Measurements from ENCODE around the gene IL17RB.

IL17RB gene

DNA sequence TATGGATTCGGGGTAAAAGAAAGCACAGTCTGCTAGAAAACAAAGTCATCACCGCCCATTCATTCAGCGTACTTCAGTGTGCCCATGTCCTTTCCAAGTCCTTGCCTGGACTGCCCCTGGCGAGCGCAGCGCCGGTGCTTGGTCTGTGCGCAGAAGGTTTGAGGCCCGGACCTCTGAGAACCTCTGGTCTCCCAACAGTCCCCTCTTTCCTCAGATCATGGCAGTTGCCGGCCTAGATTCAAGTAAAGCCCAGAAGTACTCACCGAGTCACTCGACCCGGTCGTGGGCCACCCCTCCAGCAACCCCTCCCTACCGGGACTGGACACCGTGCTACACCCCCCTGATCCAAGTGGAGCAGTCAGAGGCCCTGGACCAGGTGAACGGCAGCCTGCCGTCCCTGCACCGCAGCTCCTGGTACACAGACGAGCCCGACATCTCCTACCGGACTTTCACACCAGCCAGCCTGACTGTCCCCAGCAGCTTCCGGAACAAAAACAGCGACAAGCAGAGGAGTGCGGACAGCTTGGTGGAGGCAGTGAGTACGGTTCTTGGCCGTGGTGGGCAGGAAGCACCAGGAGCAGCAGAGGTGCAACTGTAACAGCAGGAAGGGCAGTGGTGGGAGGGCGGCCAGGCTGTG is 36.5 kb upstream of the IL17RB start:
- DNase-seq (ENCODE audit: low read depth, low spot score): no peak
- H3K4me3 ChIP-seq (ENCODE audit: low read length): no peak overlapping the region

DNA sequence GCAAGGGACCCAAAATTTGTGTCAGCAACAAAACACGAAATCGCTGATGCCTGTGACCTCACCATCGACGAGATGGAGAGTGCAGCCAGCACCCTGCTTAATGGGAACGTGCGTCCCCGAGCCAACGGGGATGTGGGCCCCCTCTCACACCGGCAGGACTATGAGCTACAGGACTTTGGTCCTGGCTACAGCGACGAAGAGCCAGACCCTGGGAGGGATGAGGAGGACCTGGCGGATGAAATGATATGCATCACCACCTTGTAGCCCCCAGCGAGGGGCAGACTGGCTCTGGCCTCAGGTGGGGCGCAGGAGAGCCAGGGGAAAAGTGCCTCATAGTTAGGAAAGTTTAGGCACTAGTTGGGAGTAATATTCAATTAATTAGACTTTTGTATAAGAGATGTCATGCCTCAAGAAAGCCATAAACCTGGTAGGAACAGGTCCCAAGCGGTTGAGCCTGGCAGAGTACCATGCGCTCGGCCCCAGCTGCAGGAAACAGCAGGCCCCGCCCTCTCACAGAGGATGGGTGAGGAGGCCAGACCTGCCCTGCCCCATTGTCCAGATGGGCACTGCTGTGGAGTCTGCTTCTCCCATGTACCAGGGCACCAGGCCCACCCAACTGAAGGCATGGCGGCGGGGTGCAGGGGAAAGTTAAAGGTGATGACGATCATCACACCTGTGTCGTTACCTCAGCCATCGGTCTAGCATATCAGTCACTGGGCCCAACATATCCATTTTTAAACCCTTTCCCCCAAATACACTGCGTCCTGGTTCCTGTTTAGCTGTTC is 35.0 kb upstream of the IL17RB start:
- DNase-seq (ENCODE audit: low read depth, low spot score): no peak
- no peak overlapping the region for H3K4me3 ChIP-seq (ENCODE audit: low read length)

DNA sequence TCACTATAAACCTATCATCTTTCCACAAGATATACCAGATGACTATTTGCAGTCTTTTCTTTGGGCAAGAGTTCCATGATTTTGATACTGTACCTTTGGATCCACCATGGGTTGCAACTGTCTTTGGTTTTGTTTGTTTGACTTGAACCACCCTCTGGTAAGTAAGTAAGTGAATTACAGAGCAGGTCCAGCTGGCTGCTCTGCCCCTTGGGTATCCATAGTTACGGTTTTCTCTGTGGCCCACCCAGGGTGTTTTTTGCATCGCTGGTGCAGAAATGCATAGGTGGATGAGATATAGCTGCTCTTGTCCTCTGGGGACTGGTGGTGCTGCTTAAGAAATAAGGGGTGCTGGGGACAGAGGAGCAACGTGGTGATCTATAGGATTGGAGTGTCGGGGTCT is 33.9 kb upstream of the IL17RB start:
- no peak for DNase-seq (ENCODE audit: low read depth, low spot score)
- no peak overlapping the region for H3K4me3 ChIP-seq (ENCODE audit: low read length)

DNA sequence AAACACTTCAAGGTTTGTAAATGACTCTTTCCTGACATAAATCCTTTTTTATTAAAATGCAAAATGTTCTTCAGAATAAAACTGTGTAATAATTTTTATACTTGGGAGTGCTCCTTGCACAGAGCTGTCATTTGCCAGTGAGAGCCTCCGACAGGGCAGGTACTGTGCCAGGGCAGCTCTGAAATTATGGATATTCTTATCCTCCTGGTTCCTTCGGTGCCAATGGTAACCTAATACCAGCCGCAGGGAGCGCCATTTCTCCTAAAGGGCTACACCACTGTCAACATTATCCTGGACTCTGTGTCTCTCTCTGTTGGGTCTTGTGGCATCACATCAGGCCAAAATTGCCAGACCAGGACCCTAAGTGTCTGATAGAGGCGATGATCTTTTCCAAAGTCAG is 33.1 kb upstream of the IL17RB start:
- no peak overlapping the region for H3K4me3 ChIP-seq (ENCODE audit: low read length)
- DNase-seq (ENCODE audit: low read depth, low spot score): no peak

DNA sequence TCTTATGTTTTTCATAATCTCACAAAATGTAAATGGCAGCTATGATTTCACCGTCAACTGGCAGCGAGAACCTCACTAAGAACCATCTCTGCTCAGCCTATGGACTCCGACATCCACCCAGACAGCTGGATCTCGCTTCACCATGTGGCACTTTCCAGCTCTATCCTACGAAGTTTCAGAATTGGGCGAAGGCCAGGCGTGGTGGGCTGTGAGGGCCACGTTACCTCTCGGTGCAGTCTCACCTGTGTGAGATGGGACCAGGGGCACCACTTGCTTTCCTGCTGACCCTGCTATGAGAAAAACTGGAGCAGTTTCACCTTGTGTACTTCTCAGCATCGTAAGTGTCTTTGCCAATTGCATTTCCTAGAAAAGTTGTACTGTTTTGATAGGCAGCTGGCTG is 32.5 kb upstream of the IL17RB start:
- H3K4me3 ChIP-seq (ENCODE audit: low read length): no peak overlapping the region
- DNase-seq (ENCODE audit: low read depth, low spot score): no peak

DNA sequence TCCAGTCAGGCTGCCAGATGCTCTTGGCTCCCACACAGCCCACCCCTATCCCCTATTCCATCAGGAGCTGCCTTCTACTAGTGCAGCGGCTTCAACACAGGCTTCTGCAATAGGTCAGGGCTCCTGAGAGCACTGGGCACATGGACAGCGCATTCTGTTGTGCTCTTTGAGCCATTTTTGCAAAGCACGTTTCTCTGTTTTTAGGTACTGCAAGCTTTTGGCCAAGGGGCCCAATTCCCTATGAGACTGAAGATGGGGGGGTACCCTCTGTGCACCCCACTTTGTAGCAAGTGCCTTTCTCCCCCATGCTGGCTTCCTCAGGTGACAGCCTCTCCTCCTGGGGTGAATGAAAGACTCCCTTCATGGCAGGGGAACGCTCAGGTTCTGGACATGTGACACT is 31.3 kb upstream of the IL17RB start:
- DNase-seq (ENCODE audit: low read depth, low spot score): no peak
- H3K4me3 ChIP-seq (ENCODE audit: low read length): no peak overlapping the region

DNA sequence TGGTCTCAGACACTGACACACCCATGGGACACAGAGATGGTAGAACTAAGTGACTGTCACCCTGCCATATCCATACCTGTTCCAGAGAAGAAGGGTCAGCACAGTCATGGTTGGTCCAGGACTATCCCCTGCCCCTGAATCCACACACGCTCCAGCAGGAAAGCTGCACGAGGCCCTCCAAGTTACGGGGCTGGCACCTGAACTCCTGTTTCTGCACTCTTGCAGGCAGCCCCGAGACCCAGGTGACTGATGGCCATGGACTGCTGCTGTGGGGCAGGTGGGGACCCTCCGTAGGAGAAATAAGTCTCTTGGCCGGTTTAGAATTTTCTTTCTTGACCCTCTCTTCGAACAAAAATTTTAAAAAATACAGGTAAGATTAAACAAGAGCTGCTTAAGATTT is 30.7 kb upstream of the IL17RB start:
- H3K4me3 ChIP-seq (ENCODE audit: low read length): no peak overlapping the region
- DNase-seq (ENCODE audit: low read depth, low spot score): no peak

DNA sequence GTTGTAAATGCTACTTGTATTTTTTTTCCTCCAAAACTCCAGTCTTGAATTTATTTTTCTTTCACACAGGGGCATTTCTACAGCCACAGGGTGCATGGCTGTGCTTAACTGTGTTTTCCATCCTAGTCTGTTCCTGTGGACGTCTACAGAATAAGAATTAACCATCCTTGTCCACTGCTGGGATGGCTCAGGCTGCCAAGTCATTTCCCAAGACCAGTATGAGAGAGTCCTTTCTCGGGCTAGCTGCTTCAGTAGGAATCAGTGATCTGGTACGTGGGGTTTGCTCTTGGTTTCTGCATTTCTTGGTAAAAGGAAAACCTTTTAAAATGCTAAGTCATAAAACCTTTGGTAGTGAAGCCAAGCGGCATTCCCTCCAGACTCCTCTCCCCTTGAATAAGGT is 29.9 kb upstream of the IL17RB start:
- DNase-seq (ENCODE audit: low read depth, low spot score): no peak
- no peak overlapping the region for H3K4me3 ChIP-seq (ENCODE audit: low read length)

DNA sequence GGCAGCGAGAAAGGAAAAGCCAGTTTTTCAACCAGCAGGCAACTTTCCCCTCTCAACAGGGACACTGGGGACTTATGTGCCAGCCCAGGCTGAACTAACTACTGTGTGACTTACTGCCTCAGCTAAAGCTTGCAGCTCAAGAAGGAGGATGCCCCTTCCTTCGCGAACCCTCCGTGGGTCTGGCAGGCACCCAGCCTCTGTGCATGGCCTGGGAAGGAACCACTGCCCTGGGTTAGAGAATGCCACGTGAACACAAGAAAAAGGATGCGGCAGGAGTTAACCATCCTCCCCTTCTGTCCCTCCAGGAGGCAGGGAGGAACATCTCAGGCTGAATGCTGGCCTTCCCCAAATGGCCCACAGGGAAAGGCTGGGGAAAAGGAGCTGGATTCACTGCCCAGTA is 29.2 kb upstream of the IL17RB start:
- DNase-seq (ENCODE audit: low read depth, low spot score): no peak
- H3K4me3 ChIP-seq (ENCODE audit: low read length): no peak overlapping the region

DNA sequence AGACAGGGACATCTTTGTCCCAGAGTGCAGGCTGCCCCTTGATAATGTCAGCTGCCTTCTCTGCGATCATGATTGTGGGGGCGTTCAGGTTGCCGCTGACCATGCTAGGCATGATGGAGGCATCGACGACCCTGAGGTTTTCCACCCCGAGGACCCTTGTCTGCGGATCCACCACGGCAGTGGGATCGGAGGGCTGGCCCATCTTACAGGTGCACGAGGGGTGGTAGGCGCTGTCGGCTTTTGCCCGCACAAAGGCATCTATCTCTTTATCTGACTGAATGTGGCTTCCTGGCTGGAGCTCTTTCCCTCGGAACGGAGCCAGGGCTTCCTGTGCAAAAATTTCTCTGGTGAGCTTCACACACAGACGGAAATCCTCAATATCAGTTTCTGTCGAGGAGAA is 28.6 kb upstream of the IL17RB start:
- H3K4me3 ChIP-seq (ENCODE audit: low read length): peak overlapping the region; percentile 18; the same call in 1 of the 2 replicates
- DNase-seq (ENCODE audit: low read depth, low spot score): peak; percentile 66

DNA sequence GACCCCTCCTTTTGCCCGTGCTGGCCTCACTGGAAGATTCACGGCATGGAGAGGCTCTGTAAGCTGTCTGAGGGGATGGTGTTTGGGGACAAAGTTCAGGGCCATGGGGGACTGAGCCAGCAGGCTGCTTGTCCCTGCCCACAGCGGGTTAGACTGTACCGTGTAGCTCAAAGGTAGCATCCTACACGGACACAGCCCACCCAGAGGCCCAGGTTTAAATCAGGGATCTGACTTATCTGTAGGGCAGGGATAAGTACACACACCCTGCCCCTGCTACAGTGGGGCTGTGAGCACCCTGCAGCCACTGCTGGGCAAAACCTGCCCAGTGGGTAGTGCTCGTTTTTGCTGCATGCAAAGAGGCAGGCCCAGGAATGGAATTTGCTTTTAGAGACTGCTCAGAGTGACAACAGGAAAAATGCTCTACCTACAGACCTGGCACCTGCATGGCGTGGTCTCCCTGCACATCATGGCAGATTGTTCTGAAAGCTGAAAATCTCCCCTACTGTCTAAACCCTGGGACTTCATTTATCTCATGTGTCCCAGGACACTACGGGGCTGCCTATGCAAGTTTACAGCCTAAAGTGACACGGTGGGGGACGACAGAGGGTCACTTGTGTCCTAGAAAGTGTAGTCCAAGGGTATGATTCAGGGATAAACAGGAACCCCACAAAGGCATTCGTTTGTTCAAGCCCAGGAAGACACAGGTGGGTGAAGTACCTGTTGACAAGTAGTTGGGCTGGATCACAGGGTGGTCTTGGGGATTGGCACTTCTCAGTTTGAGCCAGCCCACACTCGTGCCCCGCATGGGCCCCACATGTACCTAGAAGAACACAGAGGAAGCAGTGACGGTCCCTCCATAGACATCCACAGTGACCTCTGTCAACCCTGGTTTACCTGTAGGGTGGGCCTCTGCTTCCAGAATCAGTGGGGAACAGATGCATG is 27.9 kb upstream of the IL17RB start:
- H3K4me3 ChIP-seq (ENCODE audit: low read length): peak overlapping the region; percentile 18; the same call in 1 of the 2 replicates
- no peak for DNase-seq (ENCODE audit: low read depth, low spot score)

DNA sequence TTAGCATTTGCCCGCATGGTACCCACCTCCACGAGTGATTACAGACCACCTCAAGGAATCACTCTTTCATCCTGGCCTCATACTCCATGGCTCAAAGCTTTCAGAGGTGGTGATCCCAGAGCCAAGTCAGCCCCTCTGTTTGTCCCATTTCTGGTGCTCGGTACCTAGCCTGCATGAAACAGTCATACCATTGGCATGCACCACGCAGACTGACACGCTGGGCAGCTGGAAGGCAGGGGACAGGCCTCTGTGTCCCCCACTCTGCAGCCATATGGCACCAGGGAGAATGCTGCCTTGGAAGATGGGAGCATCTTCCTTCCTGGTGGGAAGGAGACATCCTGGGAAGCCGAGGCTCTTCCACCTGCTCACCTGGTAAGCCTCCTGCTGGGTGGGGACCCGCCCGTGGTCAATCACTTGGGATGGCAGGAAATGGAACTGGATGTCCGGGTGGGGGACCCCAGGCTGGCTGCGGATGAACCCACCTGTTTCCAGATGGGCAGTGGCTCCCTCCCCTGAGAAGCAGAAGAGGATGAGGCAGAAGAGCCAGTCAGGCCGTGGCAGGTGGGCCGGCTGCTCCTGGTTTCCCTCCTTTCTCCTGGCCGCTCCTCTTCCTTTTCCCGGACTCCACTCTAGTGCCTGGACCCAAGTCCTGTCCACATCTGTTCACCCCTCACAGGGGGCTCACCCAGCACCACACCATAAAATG is 27.1 kb upstream of the IL17RB start:
- H3K4me3 ChIP-seq (ENCODE audit: low read length): no peak overlapping the region
- DNase-seq (ENCODE audit: low read depth, low spot score): no peak

DNA sequence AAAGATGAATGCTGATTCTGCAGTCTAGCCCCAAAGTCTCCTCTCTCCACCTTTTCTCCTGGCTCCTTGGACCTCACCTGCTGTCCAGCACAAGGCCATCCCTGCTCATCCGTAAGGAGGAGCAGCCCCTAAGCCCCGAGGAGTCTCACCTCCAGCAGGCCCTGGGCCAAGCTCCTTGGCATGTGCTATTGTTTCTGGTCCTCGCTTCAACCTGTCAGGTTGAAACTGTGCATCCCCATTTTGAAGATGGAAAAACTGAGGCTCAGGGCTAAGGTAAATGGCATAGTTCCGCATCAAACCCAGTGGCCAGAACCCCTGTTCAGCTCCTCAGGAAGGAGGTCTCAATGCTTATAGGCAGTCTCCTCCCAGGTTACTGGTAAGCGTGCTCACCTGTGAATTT is 26.3 kb upstream of the IL17RB start:
- no peak overlapping the region for H3K4me3 ChIP-seq (ENCODE audit: low read length)
- no peak for DNase-seq (ENCODE audit: low read depth, low spot score)

DNA sequence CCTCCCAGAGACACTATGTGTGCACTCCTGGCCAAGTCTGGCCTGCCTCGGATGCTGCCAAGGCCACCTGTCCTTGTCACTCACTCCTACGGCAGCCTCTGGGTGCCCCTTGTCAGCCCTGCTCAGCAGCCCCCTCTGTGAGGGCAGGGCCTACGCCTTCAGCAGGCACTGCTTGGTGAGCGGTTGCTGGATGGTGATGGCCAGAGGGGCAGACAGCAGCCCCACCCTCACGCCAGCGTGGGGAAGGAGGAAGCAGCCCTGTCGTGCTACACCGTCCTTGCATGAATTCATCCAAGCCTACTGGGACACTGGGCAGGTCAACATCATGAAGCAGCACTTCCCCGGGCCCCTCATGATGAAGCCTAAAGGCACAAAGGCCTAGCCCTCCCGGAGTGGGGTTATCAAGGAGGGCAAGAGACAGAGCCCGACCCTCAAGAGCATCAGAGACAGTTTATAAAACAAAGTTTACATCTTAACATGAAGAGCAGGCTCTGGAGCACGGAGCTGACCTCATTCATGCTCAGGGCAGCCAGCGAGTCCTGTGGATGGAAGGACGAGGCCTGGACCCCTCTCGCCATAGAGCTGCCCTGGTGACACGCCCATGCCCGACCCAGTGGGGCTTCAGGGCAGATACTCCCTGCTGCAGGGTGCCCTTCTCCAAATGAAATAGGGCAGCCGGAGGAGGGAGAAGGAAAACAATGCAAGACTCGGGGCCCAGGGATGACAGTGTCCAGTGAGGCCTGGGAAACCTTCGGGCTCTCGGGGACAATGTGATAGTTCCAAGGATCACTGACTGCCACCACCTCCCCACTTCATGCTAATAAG is 25.4 kb upstream of the IL17RB start:
- no peak overlapping the region for H3K4me3 ChIP-seq (ENCODE audit: low read length)
- no peak for DNase-seq (ENCODE audit: low read depth, low spot score)

DNA sequence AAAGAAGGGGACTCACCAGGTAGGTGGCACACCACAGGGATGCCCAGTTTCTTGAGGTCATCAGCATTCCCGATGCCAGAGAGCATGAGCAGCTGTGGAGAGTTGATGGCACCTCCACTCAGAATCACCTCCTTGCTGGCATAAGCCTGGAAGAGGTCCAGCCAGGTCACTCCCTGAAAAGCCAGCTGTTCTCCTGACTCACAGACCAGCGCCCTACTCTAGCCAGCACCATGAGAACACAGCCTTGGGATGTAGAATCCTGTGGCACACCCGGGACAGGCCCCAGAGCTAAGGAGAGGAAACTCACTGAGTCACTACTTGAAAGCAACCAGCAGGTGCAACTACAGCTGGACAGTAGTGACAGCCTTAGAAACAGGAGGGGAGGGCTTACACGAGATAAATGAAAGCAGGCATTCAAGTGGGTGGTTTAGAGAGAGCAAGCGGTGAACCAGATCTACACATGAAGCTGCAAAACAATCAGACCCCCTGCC is 24.7 kb upstream of the IL17RB start:
- no peak overlapping the region for H3K4me3 ChIP-seq (ENCODE audit: low read length)
- peak; percentile 28 for DNase-seq (ENCODE audit: low read depth, low spot score)

DNA sequence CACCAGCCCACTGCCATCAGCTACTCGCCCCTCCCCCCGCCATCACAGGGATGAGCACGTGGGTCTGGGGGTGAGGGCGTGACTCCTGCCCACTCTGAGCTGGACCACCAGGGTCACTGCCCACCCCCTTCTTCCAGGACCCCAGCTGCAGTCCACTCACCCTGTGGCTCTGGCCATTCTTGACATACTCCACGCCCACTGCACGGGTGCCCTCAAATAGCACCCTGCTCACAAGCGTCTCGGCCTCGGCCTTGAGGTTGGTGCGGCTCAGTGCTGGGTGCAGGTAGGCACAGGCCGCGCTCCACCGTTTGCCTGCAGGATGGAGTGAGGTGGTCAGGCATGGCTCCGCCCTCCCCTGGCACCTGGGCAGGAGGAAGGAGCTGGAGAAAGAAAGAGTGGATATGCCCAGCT is 24.0 kb upstream of the IL17RB start:
- H3K4me3 ChIP-seq (ENCODE audit: low read length): no peak overlapping the region
- no peak for DNase-seq (ENCODE audit: low read depth, low spot score)

DNA sequence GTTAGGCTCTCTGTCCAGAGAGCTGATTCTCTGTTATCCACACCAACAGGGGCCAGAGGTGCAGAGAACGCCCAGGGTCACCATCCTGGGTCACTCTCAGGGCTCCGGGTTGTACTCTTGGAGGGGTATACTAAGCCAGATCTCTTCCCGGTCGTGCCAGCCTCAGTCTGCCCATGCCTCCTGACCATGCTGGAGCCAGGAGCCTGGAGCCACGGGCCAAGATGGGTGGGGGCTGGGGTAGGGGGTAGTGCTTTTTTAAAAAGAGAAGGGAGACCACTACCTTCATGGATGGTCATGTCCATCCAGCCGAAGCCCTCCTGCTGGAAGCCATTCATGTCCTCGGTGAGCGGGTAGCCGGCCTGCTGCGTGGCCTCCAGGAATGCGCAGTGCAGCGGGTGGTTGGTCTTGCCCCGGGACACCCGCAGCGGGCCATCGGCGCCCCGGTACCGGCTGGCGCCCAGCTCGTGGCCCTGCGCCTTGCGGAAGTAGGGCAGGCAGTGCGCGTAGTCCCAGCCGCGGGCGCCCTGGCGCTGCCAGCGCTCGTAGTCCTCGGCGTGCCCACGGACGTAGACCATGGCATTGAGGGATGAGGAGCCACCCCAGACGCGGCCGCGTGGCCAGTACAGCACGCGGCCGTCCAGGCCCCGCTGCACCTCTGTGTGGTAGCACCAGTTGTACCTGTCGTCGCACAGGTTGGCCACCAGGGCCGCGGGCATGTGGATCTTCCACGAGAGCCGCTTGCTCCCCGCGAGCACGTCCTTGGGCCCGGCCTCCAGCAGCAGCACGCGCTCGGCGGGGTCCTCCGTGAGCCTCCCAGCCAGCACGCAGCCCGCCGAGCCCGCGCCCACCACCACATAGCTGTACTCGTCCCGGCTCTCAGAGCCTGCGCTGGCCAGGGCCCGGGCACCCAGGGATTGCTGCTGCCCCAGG is 23.1 kb upstream of the IL17RB start:
- DNase-seq (ENCODE audit: low read depth, low spot score): no peak
- no peak overlapping the region for H3K4me3 ChIP-seq (ENCODE audit: low read length)

All from Jurkat, Clone E6-1 (cell line).